Measurements from ENCODE around the gene SLC44A3.
A peak's percentile ranks its signal among the peaks of the same experiment; 100 is the strongest.

The SLC44A3 gene

DNA sequence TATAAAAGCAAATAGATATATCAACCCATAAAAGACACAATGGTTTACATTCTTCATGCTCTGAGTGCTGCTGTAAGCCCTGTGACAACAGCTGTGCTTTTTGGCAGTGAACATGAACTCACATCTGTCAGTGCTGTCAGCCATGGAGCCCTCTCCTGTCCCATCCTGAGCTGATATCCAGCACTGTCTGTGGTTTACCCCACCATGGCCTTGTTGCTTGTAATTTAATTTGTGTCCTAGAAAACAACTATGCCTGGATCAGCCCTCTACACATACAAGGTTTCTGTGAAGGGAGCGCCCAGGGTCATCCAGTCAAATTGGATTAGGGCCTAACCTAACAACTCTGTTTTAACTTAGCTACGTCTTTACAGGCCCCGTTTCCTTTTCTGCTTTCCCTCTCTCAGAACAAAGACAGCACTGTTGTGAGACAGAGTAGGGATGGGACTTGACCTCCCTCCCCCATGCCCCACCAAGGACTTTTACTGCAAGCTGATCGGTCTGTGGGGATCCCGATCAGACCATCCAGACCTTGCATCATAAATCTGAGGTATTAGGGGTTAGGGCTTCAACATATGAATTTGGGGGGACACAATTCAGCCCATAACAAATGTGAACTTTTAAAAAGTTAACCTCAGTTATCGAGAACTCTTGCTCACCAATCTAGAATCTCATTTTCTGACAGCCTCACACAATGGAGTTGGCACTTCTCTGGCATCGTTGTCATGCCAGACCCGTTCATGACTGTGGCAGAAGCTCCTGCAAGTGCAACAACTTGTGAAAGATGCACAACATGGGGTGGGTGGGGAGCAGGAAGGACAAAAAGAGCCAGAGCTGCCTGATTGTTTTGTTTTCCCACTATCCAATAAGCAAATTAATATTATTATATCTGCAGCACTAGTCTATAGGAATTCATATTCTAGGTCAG, 16.4 kb upstream of the SLC44A3 start:
- Histone ChIP-seq H3K9me3 (ENCODE audit: severe bottlenecking) (no peaks in the 10 kb centered on the region), H3K36me3 (no peaks in the 10 kb centered on the region), H3K4me3 (ENCODE audit: low read depth, low read length) (no peak overlapping the region), H3K27me3 (ENCODE audit: insufficient read depth, low read depth, severe bottlenecking) (no peaks in the 10 kb centered on the region), H3K27ac (no peak overlapping the region)
- no peak for DNase-seq
- TF ChIP-seq, protein P1, sequence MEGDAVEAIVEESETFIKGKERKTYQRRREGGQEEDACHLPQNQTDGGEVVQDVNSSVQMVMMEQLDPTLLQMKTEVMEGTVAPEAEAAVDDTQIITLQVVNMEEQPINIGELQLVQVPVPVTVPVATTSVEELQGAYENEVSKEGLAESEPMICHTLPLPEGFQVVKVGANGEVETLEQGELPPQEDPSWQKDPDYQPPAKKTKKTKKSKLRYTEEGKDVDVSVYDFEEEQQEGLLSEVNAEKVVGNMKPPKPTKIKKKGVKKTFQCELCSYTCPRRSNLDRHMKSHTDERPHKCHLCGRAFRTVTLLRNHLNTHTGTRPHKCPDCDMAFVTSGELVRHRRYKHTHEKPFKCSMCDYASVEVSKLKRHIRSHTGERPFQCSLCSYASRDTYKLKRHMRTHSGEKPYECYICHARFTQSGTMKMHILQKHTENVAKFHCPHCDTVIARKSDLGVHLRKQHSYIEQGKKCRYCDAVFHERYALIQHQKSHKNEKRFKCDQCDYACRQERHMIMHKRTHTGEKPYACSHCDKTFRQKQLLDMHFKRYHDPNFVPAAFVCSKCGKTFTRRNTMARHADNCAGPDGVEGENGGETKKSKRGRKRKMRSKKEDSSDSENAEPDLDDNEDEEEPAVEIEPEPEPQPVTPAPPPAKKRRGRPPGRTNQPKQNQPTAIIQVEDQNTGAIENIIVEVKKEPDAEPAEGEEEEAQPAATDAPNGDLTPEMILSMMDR (IDR thresholded peaks at IDR 0.05; ENCODE audit: low read depth, low read length) = no peak

DNA sequence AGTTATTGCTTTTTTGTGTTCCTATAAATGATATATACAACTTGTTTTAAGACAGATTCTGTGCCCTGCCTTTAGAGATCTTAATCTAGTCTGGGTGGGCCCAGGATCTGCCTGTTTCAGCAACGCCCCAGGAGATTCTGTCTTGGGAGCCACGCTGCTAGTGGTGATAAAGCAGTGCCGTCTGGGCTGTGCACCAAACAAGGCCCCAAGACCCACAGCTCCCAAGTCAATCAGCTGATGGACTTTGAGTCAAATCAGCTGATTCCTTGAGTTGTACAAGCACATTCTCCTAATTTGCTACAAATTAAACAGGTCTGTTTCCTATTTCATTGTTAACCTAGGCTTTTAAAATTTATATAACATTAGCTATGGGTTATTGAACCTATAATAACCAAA, 15.7 kb upstream of the SLC44A3 start:
- Histone ChIP-seq H3K9me3 (ENCODE audit: severe bottlenecking) (no peaks in the 10 kb centered on the region), H3K4me3 (ENCODE audit: low read depth, low read length) (no peak overlapping the region), H3K27ac (no peak overlapping the region), H3K36me3 (no peaks in the 10 kb centered on the region), H3K27me3 (ENCODE audit: insufficient read depth, low read depth, severe bottlenecking) (no peaks in the 10 kb centered on the region)
- no peak for DNase-seq
- TF ChIP-seq, protein P1 (IDR thresholded peaks at IDR 0.05; ENCODE audit: low read depth, low read length) = no peak

DNA sequence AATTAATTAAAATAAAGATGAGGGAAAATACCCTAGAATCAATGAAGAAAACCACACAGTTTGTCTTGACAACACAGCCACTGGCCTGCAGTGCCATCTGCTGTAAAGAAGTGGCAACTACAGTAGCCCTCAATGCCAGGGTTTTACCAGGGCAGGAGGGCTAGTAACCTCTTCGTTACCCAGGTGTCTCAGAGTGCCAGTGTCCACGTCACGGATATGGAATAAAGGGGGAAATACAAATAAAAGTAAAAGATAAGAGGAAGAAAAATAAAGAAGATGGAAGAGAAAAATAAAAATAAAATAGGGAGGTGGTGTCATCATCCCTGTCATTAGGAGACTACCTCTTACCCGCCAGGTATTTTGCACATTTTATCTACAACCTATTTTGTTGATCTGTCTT, 14.2 kb upstream of the SLC44A3 start:
- H3K27me3 ChIP-seq (ENCODE audit: insufficient read depth, low read depth, severe bottlenecking) = no peaks in the 10 kb centered on the region
- H3K27ac ChIP-seq = no peak overlapping the region
- no peaks in the 10 kb centered on the region for H3K9me3 ChIP-seq (ENCODE audit: severe bottlenecking)
- no peaks in the 10 kb centered on the region for H3K36me3 ChIP-seq
- no peak overlapping the region for H3K4me3 ChIP-seq (ENCODE audit: low read depth, low read length)
- TF ChIP-seq, protein P1 (IDR thresholded peaks at IDR 0.05; ENCODE audit: low read depth, low read length) = peak; percentile 81
- peak; percentile 42 for DNase-seq

DNA sequence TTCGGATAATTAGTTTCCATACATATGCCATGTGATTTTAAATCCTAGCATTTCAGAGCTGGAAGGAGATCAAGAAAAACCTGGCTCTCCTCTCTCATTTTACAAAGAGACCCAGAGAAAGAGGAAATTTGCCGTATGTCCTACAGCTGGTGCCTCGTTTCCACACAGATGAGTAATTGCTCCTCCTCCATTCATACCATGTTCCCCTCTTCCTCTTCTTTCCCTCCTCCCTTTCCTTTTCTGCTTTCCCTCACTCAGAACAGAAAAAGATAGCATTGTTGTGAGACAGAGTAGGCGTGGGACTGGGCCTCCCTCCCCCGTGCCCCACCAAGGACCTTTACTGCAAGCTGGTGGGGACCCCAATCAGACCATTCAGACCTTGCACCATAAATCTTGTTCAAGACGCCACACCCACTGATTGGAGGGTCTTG, 13.7 kb upstream of the SLC44A3 start:
- TF ChIP-seq, protein P1 (IDR thresholded peaks at IDR 0.05; ENCODE audit: low read depth, low read length) = no peak
- H3K27ac ChIP-seq = no peak overlapping the region
- no peak overlapping the region for H3K4me3 ChIP-seq (ENCODE audit: low read depth, low read length)
- H3K27me3 ChIP-seq (ENCODE audit: insufficient read depth, low read depth, severe bottlenecking) = no peaks in the 10 kb centered on the region
- H3K36me3 ChIP-seq = no peaks in the 10 kb centered on the region
- H3K9me3 ChIP-seq (ENCODE audit: severe bottlenecking) = no peaks in the 10 kb centered on the region
- no peak for DNase-seq

DNA sequence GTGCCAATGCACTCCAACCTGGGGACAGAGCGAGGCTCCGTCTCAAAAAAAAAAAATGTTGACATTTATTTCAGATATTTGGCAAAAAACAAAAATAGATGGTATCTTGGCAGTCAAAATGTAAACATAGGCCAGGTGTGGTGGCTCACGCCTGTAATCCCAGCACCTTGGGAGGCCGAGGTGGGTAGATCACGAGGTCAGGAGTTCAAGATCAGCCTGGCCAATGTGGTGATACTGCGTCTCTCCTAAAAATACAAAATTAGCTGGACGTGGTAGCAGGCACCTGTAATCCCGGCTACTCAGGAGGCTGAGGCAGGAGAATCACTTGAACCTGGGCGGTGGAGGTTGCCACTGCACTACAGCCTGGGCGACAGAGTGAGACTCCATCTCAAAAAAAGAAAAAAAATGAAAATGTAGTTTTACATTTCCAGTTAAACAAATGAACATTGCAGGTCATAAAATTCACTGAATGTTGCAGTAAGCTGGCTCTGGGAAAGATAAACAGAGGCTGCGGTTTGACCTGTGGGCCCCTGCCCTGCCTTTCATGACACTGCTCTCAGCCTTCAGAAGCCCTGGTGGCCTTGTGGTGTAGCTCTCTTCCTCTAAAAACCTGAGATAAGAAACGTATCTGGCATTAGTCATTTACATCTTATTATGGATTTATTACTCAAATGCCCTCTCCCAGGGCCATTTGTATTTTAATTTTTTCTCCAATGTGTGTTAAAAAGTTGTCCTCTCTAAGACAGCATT, 12.2 kb upstream of the SLC44A3 start:
- no peaks in the 10 kb centered on the region for H3K9me3 ChIP-seq (ENCODE audit: severe bottlenecking)
- TF ChIP-seq, protein P1 (IDR thresholded peaks at IDR 0.05; ENCODE audit: low read depth, low read length) = no peak
- no peak overlapping the region for H3K4me3 ChIP-seq (ENCODE audit: low read depth, low read length)
- no peak overlapping the region for H3K27ac ChIP-seq
- H3K36me3 ChIP-seq = no peaks in the 10 kb centered on the region
- H3K27me3 ChIP-seq (ENCODE audit: insufficient read depth, low read depth, severe bottlenecking) = no peaks in the 10 kb centered on the region
- no peak for DNase-seq

All from WERI-Rb-1 (cell line).